Stimulated activated CD8-positive, alpha-beta memory T cell treated with anti-CD3 and anti-CD28 coated beads, Interleukin-4, amount 100 ng/mL, for 4 hours (primary cell): ENCODE results near the gene CCDC85A.

ENCODE experiments used
- DNase-seq, 2 donors: peaks; one replicate each; pipeline ENCODE4 v3.0.0-alpha.2; 2020; ENCODE audit warnings: low read depth in 2 of 2, low spot score in 1 of 2

Gene CCDC85A

DNA sequence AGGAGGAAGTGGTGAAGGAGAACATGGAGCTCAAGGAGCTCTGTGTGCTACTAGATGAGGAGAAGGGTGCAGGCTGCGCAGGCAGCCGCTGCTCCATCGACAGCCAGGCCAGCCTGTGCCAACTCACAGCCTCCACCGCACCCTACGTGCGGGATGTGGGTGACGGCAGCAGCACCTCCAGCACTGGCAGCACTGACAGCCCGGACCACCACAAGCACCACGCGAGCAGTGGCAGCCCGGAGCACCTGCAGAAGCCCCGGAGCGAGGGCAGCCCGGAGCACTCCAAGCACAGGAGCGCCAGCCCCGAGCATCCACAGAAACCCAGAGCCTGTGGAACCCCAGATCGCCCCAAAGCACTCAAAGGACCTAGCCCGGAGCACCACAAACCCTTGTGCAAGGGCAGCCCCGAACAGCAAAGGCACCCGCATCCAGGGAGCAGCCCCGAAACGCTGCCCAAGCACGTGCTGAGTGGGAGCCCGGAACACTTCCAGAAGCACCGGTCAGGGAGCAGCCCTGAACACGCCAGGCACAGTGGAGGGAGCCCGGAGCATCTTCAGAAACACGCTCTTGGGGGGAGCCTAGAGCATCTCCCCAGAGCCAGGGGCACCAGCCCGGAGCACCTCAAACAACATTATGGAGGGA lies 9.0 kb downstream of the CCDC85A start:
- no peak for DNase-seq

DNA sequence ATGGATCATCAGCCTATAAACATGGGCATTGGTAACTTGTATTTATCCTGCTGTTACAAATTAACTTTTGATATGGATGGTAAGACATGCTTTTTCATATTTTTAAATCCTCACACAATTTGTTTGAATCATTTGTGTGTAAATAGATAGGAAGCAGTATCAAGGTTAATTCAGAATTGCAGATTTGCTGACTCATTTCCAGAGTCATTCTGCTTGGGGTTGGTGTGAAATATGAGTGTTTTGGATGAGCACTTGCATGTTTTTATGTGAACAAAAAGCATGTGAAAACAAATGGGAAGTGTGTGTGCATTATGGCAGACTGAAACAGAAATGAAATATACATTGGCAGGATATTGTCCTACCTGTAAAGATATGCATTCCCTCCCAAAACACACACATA lies 11.8 kb downstream of the CCDC85A start:
- no peak for DNase-seq

DNA sequence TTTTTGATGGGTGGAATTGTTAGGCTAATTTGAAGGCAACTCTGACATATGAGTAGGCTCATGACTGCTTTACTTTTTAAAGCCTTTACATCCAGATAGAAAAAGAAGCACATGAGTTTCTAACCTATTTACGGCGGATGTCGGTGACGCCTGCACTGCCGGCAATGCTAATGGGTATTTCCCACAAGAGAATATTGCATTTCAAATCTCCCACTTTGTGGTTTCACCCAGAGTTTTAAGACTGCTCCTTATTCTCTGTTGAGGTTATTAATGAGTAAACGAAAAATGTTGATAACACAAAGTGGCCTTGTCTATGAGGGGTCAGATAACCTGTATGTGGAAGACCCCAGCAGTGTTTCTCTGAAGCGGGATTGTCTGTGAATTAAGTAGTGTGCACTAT lies 14.0 kb downstream of the CCDC85A start:
- DNase-seq: no peak

DNA sequence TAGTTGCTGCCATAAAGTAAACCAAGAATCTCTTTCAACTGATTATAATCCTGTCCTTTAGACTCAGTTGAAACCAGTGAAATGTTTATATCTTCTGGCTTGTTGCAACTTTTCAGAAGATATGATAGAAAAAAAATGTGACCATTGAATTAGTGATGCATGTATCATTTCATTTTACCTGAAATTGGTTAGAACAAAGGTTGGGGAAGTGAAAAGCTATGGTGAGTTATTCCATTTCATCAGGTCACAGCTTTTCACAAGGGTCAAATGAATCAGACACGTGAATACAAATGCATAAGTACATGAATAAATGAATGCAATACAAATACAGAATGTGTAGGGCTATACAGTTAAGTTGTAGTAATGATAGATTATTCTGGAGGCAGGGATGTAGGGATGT lies 15.1 kb downstream of the CCDC85A start:
- no peak for DNase-seq

DNA sequence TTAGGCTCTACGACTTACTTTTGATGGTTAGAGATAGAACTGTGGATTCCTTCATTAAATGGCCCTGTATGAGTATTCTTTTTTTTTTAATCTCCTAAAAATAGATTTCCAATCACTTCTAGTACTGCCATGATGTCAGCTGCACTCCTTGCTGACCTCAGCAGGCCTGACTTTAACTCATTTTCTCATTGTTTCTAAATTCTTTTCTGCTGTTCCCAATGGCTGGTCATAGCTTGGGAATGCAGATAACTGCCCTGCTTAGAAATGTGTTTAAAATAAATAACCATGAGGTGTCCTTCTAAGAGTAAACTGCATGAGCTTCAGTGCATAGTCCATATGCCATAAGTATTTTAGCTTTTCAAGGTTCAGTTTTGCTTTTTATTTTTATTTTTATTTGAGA lies 15.7 kb downstream of the CCDC85A start:
- no peak for DNase-seq

DNA sequence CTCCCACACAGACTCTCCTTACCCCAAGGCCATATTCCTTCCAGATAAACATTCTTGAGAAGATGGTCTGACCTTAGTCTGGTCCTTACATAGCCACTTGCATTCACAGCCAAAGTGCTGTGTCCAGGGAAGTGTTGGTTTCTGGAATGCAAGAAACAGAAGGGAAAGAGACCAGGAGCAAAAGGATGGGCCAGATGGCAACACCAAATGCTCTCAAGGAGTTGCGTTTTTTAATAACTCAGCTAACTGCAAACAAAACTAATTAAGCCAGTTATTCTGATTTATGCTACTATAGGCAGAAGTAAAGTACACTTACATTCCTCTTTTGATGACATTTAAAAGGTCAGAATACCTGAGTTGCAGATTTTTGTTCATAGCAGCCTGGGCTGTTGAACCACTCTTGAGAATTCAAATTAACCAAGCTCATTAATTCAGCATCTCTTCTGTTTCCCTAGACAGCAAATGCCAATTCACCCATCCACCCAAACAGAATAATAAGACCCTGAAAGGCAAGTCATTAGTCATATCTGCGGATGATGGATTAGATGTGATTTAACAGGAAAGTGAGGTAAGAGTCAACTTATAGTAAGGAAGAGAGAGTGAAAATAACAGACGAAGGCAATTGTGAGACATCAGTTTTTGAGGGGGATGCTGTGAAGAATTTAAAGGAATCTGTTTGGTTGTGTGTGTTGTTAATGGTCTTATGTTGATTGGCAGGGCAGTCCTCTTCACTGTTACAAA lies 18.8 kb downstream of the CCDC85A start:
- no peak for DNase-seq

DNA sequence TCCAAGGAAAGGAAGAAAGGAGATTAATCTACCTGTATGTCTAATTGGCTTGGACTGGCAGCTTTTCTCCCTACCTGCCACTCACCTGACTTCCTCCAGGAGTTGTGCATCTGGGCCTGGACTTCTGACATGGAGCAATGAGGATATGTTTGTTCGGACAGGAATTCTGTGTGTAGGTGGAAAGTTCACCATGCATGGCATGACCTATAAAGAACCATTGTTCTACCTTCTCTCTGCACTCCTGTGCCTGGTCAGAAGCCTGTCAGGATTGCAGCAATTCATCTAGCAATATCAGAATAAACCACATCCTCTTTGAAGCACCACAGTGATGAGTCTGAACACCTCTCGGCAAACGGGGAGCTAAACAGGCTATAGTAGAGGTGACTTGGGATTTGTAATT lies 20.8 kb downstream of the CCDC85A start:
- no peak for DNase-seq

DNA sequence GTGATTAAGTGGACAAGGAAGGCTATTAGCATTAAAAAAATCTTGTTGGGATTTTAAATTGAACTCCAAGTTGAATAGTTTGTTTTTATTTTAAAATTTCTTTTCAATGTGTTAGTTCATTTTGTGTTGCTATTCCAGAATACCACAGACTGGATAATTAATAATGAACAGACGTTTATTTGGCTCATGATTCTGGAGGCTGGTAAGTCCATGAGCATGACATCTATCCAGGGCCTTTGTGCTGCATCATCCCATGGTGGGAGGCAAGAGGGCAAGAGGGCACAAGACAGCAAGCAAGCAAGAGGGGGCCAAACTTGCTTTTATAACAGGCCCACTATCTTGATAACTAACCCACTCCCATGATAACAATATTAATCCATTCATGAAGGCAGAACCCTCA lies 22.5 kb downstream of the CCDC85A start:
- DNase-seq: no peak

DNA sequence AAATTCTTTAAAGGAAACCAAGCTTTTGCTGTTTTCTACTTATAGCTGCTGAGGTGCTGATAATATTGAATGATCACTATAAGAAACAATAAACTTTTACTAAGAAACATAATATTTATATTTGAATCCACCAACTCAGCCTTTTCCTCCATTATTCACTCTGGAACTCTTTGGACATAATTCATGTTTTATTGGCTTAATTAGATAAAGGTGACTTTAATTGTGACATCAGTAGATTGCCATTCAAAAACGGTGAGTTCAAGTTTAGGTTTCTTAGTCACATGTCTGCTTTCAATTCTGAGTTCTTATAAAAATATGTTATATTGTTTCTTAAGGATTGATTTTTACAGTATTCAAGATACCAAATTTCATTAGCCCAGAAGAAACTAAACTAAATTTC lies 24.0 kb downstream of the CCDC85A start:
- no peak for DNase-seq

DNA sequence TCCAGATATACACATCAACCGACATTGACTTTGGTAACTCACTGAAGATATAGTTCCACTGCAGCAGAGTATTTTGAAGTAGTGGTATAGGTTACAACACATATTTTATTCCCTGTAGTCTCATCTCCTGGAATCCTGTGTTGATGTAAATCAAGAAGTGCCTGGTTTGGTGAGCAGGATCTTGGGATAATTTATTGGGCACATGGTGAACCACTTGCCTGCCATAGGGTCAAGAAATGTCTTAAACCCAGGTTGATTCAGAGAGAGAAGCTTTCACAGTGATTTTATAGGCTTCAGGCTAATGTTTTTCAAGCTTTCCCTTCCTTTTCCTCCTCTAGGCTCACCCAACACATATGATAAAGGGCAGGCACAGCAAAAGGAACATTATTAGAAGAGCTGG lies 24.6 kb downstream of the CCDC85A start:
- no peak for DNase-seq

DNA sequence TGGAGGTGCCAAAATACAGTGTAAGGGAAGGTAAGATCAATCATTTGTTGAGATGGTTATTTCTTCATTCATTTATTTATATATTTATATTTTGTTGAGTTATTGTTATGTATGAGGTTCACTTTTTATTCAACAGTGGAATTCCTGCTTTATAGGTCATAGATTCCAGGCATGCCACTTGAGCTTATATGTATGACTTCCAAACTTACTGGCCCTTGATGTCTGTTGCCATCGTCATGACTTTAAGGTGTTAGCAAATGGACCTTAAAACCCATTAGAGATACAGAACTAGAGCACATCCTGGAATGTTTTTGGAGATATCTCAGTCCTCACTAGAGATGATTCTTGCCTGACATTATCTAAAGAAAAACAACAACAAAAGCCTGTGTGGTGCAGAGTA lies 25.9 kb downstream of the CCDC85A start:
- no peak for DNase-seq

DNA sequence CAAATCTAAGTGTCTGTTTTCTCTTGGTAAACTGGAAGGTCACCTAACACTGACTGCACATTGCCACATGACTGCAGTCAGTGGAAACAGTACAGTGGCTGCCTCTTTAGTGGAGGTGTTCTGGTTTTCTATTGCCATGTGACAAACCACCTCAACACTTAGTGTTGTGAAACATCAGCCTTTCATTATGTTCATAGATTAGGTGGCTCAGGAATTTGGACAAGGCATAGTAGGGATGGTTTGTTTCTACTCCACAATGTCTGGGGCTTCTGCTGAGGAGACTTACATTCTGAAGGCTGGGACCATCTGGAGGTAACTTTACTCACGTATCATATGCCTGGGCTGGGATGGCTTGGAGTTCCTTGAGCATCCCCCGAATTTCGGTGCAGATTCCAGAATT lies 26.5 kb downstream of the CCDC85A start:
- DNase-seq: no peak

DNA sequence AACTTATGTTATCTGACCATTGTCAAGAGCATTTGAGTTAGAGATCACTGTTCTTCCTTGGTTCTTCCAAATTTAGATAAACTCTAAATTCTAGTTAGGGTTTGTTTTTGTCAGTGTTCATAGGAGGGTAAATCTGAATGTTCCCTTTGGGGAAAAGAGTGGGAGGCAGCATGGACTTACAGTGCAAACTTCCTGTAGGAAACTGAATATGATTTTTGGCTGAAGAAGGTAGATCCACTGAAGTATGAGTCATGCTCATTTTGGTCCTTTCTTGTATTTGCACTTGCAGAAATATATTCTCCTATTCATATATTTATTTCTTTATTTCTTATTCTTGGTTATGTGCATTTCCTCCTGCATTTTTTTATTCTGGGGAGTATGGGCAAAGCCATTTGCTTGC lies 27.3 kb downstream of the CCDC85A start:
- no peak for DNase-seq

DNA sequence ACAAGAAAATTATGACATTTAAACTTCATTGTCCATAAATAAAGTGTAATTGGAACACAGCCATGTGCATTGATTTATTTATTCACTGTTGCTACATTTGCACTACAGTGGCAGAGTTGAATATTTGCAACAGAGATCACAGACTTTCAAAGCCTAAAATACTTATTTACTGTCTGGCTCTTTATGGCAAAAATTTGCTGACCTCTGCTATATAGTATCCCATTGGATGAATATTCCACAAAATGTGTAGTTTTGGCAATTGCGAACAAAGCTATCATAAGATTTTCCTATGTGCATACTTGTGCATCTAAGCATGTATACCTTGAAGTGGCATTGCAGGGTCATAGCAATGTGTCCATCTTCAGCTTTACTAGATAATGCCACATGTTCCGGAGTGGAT lies 32.1 kb downstream of the CCDC85A start:
- no peak for DNase-seq

DNA sequence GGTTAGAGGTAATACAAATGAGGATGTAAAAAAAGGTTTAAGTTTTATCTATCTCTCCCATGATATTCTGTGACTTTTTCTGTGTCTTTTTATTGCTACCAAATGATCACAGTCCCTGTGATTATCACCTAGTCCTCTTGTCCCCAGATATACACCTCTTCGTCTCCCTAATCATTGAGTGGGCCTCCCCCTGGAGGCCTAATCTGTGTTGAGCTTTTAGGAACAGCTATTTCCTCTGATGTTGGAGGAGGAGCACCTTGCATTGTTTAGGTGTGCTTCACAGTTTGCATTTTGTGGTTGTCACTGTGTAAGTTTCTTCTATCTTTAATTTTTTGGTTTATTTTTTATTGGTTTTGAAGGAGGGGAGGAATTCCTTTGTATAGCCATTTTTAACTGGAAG lies 33.3 kb downstream of the CCDC85A start:
- no peak for DNase-seq

DNA sequence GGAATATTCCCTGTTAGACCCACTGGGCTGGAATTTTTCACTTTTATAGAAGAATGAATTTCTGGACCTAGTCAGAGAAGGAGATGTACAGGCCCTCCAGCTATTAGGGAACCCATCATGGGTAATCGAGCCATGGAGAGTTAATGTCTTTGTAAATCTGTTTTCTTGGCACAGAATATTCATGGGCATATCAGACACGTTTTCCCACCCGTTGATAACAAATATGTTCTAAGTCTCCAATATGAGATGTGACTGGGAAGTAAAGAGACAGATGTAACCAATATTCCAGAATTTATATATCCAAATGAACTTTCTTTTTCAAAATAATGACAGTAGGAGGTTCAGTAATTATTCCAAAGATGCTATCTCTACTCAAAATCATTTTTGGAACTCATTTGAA lies 38.7 kb downstream of the CCDC85A start:
- no peak for DNase-seq

DNA sequence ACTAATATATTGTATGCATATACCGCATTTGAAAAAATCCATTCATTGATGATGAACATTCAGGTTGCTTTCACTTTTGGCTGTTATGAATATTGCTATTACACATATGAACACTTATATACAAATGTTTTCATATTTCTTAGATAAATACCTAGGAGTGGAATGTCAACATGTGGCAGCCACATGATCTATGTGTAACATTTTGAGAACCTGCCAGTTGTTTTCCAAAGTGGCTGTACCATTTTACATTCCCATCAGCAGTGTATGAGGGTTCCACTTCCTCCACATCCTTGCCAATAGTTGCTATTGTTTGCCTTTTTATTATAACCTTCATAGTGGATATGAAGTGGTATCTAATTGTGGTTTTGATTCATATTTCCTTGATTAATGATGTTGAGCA lies 40.5 kb downstream of the CCDC85A start:
- DNase-seq: no peak

DNA sequence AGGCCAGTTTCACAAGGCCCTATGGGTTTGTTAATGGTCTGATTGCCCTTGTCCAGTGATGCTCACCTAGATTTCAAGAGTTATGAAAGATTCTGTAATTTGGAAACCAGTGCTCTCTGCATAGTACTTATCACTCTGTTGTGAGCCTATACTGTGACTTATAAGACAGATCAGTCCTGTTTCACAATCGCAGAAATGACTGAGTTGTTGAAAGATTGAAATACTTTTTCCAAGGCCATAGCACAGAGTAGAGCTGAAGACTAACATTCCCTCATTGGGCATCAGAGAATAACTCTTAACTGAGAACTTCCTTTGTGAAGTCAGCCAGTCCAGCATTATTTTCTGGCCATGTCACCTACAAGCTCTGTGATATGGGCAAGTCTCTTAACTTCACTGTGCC lies 44.0 kb downstream of the CCDC85A start:
- DNase-seq: no peak

DNA sequence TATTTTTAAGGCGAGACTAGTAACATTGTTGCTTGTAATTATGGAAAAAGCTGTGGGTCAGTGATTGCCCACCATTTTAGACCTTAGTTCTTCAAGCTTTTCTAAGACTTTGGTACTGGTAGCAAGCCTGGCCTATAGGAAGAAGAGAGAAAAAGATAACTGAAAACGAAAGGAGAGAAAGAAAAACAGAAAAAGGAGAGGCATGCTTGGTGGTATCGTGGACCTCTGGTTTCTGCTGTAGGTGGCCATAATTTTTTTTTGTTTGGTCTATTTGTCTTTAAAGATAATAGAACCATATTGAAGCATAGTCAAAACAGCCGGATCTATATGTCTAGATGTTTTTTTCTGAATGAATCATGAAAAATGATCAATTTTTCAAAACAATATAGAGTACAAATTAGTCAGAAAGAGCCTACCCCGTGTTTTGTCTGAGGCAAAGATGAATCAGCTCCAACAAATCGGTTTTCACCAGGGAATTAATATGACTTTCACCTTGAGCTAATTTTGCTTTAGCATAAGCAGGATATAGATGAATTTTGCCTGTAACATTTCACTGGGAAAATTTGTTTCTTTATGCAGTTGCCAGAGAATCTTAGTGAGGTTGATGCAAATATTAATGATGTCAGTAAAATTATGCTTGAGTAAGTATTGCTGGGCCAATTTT lies 45.7 kb downstream of the CCDC85A start:
- DNase-seq: no peak

DNA sequence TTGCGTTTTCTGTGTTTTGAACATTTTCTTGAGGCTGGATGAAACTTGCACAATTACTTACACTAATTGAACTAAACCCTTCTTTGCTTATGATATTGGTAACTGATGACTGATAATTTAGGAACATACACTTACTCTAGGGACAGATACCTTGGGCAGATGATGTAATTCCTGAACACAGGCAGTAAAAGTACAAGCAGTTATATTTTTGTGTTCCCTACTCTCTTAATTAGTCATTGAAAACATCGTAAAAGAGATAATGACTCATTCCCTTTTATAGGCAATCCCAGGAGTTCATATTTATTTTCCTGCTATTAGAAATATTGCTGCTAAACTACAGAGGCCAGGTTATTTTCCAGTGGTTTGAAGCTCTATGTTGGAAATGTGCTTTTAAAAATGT lies 46.4 kb downstream of the CCDC85A start:
- no peak for DNase-seq

DNA sequence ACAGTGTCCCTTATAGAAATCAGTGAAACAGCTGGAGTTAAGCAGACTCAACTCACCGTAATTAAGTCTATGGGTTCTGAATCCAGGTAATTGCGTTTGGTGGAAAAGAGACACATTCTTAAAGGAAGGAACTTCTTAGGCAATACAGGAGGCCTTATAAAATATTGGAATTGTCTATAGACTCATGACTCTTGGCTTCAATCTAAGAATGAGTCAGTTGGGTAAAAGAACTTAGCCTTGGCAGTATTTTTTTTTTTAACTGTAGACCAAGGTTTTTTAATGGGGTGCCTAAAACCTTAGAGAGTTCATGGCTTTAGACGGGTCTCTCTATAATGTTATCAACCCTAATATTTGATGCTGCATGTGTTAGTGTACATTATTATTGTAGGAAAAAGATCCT lies 47.6 kb downstream of the CCDC85A start:
- no peak for DNase-seq

DNA sequence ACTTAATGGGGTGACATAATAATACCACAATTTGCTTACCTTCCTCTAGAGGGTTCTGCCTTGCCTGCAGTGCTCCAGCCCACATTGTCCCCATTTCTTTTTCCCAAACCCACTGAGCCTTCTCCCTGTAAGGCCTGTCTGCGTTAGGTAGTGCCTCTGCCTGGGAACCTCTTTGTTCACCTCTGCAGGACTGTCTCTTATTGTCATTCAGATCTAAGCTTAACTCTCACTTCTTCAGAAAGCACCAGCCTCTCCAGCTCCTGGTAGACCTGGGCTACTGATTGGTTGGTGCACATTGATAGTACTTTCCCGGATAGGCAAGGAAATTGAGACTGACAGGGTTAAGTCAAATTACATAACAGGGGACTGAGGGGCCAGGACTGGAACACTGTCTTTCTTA lies 49.1 kb downstream of the CCDC85A start:
- DNase-seq: no peak

DNA sequence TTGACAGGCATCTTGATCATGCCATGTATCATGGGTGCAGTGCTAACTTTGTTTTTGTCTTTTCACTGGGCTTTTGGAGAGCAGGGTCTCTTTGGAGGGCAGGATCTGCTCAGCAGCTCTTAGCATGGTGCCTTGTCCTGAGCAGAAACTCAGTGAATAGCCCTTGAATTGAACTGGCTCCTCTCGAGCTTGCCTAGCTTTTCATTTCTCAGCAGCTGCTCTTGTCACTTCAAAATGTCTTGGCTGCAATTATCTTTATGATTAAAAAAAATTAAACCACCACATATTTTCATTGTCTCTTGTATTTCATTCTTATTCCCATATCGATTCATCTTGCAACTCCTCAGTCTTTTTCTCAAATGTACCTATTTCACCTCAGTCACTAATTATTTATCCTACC lies 50.5 kb downstream of the CCDC85A start:
- no peak for DNase-seq
